Activated CD4-positive, alpha-beta T cell treated with anti-CD3 and anti-CD28 coated beads, Interleukin-2, amount 50 U/mL, for 1 hour (primary cell): ENCODE results near the gene LLGL1.
A peak's percentile ranks its signal among the peaks of the same experiment; 100 is the strongest.

Experiments used
- DNase-seq: peaks from one replicate; pipeline ENCODE4 v3.0.0-alpha.2; 2020

Gene LLGL1

GRCh38 chr17:18225121-18225641 is at the start of gene LLGL1:
LLGL1 (plus strand) TSS chr17:18225635; CDS start chr17:18225683, 48 bp downstream.
- peak; percentile 95 for DNase-seq

- no peak for DNase-seq
These were observed 49.3 kb upstream of the LLGL1 start for GRCh38 chr17:18176176-18176575.

- no peak for DNase-seq
These were observed 48.3 kb upstream of the LLGL1 start for GRCh38 chr17:18177133-18177532.

- DNase-seq, result no peak
These were observed 47.7 kb upstream of the LLGL1 start for GRCh38 chr17:18177722-18178121.

GRCh38 chr17:18179196-18179595 is 46.2 kb upstream of the LLGL1 start:
- DNase-seq, result no peak

GRCh38 chr17:18179804-18180203 is 45.6 kb upstream of the LLGL1 start:
- no peak for DNase-seq

- no peak for DNase-seq
These were observed 44.1 kb upstream of the LLGL1 start for GRCh38 chr17:18181358-18181757.

GRCh38 chr17:18182110-18182977 is 43.1 kb upstream of the LLGL1 start:
- no peak for DNase-seq

GRCh38 chr17:18182978-18183333 is 42.5 kb upstream of the LLGL1 start:
- peak; percentile 73 for DNase-seq

- DNase-seq, result peak; percentile 97
These were observed 41.9 kb upstream of the LLGL1 start, which contains the start of gene ALKBH5 for GRCh38 chr17:18183334-18184142. ALKBH5 (plus strand) TSS chr17:18183828; CDS start chr17:18184244, 416 bp downstream.

- peak; percentile 78 for DNase-seq
These were observed 41.0 kb upstream of the LLGL1 start for GRCh38 chr17:18184143-18185031.

GRCh38 chr17:18185391-18185790 is 40.0 kb upstream of the LLGL1 start:
- no peak for DNase-seq

GRCh38 chr17:18185832-18186626 is 39.4 kb upstream of the LLGL1 start:
- no peak for DNase-seq

GRCh38 chr17:18186627-18186982 is 38.8 kb upstream of the LLGL1 start:
- no peak for DNase-seq

GRCh38 chr17:18187226-18187625 is 38.2 kb upstream of the LLGL1 start:
- no peak for DNase-seq

GRCh38 chr17:18187821-18188761 is 37.3 kb upstream of the LLGL1 start:
- DNase-seq, result no peak

GRCh38 chr17:18190628-18191235 is 34.7 kb upstream of the LLGL1 start:
- no peak for DNase-seq

- no peak for DNase-seq
These were observed 34.2 kb upstream of the LLGL1 start for GRCh38 chr17:18191236-18191667.

- peak; percentile 9 for DNase-seq
These were observed 33.5 kb upstream of the LLGL1 start for GRCh38 chr17:18191967-18192366.

- no peak for DNase-seq
These were observed 31.0 kb upstream of the LLGL1 start for GRCh38 chr17:18194394-18194793.
